Fibroblast of villous mesenchyme (primary cell): Measurements from ENCODE around the gene CAPN7. TPM values are rescaled to one million over a fixed set of nuclear protein-coding genes. Genes with fewer than 3 reads are reported as not detected.

ENCODE experiments used
- DNase-seq: peaks from one replicate; pipeline ENCODE4 v3.0.0-alpha.2; 2010; ENCODE audit warnings: low read depth
- H3K4me3 ChIP-seq: 2 replicates; pipeline ENCODE4 v1.5.1; 2011; ENCODE audit warnings: low read depth, mild to moderate bottlenecking, low read length
- total RNA-seq: library from RNA; depleted of rRNA; stranded (reverse); fragments of >200 nt; gene quantifications from 2 replicates; pipeline ENCODE4 v1.2.3, GENCODE V29; 2012
- TF ChIP-seq, protein P1 (sequence below): IDR thresholded peaks from 2 replicates; pipeline ENCODE4 v1.5.1; 2012; ENCODE audit warnings: low read depth, mild to moderate bottlenecking, low read length; ENCODE audit not compliant: insufficient read depth

The CAPN7 gene
- total RNA-seq, 1 donor: 51.4 TPM

DNA sequence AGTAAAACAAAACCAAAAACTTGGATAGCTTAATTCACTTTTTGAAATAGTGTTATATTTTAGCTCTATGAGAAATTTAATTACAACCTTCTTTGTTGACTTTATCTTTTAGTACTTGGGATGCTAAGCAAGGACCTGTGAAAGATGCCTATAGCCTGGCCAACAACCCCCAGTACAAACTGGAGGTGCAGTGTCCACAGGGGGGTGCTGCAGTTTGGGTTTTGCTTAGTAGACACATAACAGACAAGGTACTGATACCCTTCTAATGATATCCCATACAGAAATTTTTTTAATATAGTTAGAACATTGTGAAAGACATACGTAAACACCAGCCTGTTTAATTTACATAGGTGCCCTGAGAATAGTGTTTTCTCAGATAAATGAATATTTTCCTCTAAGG, 35.3 kb downstream of the CAPN7 start:
- H3K4me3 ChIP-seq: no peak overlapping the region
- DNase-seq: no peak
- TF ChIP-seq, protein P1, sequence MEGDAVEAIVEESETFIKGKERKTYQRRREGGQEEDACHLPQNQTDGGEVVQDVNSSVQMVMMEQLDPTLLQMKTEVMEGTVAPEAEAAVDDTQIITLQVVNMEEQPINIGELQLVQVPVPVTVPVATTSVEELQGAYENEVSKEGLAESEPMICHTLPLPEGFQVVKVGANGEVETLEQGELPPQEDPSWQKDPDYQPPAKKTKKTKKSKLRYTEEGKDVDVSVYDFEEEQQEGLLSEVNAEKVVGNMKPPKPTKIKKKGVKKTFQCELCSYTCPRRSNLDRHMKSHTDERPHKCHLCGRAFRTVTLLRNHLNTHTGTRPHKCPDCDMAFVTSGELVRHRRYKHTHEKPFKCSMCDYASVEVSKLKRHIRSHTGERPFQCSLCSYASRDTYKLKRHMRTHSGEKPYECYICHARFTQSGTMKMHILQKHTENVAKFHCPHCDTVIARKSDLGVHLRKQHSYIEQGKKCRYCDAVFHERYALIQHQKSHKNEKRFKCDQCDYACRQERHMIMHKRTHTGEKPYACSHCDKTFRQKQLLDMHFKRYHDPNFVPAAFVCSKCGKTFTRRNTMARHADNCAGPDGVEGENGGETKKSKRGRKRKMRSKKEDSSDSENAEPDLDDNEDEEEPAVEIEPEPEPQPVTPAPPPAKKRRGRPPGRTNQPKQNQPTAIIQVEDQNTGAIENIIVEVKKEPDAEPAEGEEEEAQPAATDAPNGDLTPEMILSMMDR: peak; percentile 19

DNA sequence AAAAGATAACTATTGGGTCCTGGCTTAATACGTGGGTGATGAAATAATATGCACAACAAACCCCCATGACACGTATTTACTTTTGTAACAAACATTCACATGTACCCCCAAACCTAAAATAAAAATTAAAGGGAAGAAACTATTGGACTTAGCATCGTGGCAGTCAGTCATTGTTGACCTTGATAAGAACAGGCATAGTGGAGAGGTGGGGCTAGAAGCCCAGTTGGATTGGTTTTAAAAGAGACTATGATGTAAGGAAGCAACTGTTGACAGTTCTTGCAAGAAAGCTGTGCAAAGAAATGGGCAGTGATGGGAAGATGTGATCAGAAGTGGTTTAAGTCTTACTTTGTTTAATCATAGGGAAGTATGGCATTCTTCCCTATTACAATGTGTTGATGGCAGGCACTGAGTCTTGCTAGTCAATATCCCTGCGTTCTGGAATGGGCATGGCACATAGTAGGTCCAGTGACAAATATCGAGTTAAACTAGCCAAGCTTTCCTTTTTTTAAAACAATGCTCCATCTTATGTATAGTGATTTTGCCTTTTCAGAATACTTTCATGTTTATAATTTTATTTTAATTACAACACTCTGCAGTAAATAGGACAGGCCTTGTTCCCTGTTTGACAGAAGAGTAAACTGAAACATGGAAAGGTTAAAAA, 37.9 kb downstream of the CAPN7 start:
- no peak overlapping the region for H3K4me3 ChIP-seq
- DNase-seq: no peak
- TF ChIP-seq, protein P1: no peak

- no peak overlapping the region for H3K4me3 ChIP-seq
- TF ChIP-seq, protein P1: no peak
- no peak for DNase-seq
These were observed 40.1 kb downstream of the CAPN7 start for GRCh38 chr3:15246186-15246585.

GRCh38 chr3:15253023-15253697, 47.1 kb downstream of the CAPN7 start:
- no peak for DNase-seq
- TF ChIP-seq, protein P1: no peak
- H3K4me3 ChIP-seq: no peak overlapping the region

GRCh38 chr3:15255215-15255614, 49.2 kb downstream of the CAPN7 start:
- DNase-seq: no peak
- TF ChIP-seq, protein P1: no peak
- H3K4me3 ChIP-seq: no peak overlapping the region

DNA sequence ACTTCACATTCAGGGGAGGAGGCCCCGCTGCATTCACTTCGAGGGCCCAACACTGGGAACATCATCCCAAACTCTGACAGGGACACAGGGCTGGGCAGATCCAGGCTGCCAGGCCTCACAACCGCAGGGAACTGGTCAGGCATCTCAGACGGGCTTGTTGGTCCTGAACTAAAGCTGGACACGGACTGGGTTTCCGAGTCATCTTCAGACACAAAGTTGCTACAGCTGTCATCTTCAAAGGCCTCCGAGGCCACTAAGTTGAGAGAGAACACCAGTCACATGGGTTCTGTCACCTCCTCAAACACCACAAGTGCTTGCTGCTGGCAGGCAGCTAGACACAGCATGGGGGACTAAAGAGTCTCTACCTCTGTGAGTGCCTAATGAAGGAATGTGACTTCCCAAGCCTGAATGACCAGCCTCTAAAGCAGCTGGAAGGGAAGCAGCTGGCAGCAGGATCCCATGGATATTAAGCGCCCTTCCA, 50.9 kb downstream of the CAPN7 start:
- TF ChIP-seq, protein P1: no peak
- H3K4me3 ChIP-seq: no peak overlapping the region
- DNase-seq: no peak
